ENCODE results near the gene MUC5B.
A peak's percentile ranks its signal among the peaks of the same experiment; 100 is the strongest.

The MUC5B gene

DNA sequence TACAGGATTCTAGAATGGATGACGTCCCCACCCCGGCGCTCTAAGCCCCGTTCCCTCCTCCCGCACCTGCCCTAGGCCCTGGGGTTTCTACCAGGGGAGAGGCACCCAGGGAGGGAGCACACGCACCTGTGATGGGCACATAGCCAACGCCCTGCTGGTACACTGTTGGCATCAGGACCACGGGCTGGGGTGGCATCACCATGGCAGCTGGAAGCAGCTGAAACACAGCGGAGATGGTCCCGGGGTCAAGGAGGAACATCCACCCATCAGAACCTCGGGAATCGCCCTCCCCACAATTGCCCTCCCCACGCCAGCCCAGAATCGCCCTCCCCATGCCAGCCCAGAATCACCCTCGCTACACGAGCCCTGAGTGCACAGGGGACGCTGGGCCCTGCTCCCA, 63.0 kb downstream of the MUC5B start:
- no peak for DNase-seq (ENCODE audit: low spot score)

- DNase-seq (ENCODE audit: low spot score): no peak
Observed at GRCh38 chr11:1287928-1288327, 65.1 kb downstream of the MUC5B start.

GRCh38 chr11:1288426-1289151, 65.7 kb downstream of the MUC5B start:
- DNase-seq (ENCODE audit: low spot score): no peak

- DNase-seq (ENCODE audit: low spot score): no peak
Observed at GRCh38 chr11:1289211-1289935, 66.5 kb downstream of the MUC5B start.

DNA sequence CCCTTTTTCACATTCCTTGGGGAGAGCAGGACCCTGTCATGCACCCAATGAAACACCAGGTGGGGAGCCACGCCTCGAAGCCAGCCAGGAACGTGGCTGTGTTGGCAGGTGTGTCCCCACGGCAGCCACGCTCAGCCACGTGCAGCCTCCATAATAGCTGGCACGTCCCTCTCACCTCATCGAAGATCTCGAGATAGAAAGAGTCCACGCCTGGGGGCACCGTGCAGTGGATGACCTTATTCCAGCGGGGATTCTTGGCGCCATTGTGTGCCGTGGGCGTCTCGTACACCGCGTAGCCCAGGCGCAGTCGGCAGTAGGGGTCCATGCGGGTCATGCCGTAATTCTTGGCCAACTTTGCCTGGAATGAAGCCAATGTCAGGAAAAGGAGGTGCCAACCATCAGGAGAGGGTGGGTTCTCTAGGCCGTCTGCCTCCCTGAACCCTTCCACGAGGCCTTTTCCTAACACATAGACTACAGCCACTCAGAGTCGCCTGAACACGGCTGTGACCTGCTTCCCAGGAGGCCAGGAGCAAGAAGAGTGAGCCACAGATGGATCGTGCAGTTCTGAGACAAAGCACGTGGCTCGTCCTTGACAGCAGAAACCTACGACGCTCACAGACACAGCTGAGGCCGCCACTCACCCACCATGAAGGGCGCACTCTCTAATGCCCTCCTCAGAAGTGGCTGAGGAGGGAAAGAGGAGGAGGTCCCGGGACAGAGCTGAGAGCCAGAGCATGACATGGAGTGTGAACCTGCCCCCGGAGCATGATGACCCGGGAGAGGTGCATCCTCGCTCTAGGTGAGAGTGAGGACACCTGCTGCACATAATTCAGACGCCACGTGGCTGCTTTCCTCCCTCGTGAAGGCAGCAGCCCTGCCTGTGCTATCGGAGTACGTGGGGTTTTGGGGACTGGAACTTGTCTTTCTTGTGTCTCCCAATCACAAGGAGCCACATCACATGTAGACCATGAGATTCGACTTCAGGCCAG, 67.5 kb downstream of the MUC5B start:
- no peak for DNase-seq (ENCODE audit: low spot score)

DNA sequence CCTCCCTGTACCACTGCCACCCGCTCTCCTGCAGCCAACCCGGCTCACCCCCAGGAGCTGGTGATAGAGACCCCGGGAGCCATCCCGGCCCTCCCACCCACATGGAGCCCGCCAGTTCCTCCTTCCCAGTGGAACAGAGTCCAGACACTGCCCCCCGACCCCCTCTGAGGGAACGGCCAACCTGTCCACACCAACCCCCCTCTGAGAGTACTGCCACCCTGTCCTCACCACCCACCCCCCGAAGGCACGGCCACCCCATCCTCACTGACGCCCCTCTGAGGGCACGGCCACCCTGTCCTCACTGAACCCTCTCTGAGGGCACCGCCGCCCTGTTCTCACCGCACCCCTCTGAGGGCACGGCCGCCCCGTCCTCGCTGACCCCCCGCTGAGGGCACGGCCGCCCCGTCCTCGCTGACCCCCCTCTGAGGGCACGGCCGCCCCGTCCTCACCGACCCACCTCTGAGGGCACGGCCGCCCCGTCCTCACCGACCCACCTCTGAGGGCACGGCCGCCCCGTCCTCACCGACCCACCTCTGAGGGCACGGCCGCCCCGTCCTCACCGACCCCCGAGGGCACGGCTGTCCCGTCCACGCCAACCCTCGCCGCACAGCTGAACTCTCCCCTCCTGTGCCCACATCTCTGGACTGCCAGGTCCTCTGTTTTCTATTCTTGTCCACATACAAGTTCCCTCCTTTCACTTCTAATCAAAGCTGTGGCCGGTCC, 68.6 kb downstream of the MUC5B start:
- no peak for DNase-seq (ENCODE audit: low spot score)

DNA sequence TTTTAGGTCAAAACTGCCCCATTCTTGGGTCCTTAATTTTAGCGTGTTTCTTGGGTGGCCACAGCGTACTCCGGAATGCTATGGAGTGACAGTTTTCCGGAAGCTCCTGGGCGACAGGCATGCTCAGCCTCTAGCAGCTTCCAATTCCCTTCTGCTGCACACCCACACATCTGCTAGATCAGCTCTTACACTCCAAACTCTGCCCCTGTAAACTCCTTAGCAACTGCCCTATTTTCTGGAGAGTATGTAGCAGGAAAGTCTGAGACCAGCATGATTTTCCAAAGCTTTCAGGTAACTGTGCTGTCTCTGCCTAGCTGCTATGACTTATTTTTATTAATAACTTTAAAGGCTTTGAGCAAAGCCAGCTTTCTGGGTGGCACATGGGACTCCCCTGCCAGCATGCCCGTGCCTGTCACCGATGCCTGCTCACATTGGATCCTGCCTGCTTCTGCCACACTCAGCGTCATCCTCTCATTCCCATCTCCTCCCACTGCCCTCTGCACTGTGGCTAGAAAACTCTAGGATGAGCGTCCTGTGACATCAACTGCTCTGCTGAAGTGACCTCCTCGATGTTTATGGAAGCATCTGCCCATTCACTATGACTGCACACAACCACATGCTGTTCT, 69.3 kb downstream of the MUC5B start:
- no peak for DNase-seq (ENCODE audit: low spot score)

GRCh38 chr11:1292644-1293618, 70.1 kb downstream of the MUC5B start:
- DNase-seq (ENCODE audit: low spot score): no peak

DNA sequence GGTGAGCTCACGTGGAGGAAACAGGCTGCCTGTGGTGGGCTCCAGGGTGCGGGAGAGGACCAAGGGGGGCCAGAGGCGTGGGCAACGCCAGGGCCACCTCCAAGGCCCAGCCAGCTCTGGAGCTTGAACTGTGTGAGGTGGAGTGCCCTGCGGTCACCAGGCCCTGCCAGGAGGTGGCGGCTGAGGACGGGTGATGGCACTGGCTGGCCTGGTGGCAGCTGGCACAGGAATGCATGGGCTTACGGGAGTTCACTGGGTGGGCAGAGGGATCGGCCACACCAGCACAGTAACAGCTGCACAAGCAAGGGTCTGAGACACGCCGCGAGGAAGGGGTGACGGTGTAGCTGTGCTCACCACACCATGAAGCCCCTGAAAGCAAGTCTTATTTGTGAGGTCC, 70.8 kb downstream of the MUC5B start:
- DNase-seq (ENCODE audit: low spot score): peak; percentile 50

DNA sequence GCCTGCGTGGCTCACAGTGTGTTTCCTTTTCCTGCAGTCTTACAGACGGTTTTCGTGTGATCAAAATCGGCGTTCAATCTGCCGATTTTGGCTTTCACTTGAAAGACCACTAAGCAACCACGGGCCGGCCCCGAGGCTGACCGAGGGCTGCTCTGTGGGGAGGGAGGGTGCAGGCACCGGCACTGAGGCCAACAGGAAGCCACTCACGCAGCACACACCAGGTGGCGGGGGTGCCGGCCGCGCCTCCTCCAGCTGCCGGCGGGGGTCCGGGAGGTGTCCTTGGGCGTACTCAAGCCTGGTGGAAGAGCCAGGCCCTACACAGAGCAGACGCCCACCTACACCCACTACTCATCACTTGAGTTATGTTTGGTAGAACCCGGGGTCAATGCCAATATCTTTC, 72.2 kb downstream of the MUC5B start:
- DNase-seq (ENCODE audit: low spot score): no peak

GRCh38 chr11:1295591-1295990, 72.7 kb downstream of the MUC5B start:
- no peak for DNase-seq (ENCODE audit: low spot score)

DNA sequence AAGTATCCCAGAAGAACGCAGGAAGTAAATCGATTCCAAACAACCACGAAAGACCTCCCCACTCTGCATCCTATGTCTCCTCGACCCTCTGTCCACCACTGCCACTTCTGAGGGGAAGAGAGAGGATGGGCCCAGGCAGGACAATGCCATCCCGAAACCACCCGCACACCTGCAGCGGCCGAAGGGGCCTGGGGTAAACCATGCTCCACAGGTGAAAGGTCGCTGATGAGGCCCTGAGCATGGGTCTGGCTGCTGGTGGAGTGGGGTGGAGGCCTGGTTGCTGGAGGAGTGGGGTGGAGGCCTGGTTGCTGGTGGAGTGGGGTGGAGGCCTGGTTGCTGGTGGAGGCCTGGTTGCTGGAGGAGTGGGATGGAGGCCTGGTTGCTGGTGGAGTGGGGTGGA, 73.4 kb downstream of the MUC5B start:
- no peak for DNase-seq (ENCODE audit: low spot score)

DNA sequence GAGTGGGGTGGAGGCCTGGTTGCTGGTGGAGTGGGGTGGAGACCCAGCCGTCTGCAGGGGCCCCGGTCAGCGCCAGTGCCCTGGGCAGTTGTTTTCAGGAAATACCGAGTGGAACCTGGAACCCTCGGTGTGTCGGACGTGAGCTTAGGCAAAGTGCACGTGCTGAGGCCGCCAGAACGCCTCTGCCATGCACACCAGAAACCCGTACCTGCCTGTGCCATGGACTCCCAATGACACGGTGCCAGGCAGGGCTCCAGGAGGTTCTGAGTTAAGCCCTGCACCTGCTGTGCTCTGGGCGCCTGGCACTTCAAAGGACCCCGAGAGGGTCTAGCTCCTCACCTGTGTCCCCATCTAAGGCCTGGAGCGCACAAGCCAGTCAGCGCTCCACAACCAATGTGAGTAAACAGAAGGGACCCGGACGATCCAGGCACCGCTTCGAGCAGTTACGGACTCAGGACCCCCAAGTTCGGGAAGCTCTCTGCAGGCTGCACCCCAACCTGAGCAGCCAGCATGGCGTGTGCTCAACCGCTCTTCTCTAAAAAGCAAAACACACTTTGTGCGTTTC, 74.2 kb downstream of the MUC5B start:
- DNase-seq (ENCODE audit: low spot score): no peak

GRCh38 chr11:1297576-1298473, 75.0 kb downstream of the MUC5B start:
- DNase-seq (ENCODE audit: low spot score): peak; percentile 64

DNA sequence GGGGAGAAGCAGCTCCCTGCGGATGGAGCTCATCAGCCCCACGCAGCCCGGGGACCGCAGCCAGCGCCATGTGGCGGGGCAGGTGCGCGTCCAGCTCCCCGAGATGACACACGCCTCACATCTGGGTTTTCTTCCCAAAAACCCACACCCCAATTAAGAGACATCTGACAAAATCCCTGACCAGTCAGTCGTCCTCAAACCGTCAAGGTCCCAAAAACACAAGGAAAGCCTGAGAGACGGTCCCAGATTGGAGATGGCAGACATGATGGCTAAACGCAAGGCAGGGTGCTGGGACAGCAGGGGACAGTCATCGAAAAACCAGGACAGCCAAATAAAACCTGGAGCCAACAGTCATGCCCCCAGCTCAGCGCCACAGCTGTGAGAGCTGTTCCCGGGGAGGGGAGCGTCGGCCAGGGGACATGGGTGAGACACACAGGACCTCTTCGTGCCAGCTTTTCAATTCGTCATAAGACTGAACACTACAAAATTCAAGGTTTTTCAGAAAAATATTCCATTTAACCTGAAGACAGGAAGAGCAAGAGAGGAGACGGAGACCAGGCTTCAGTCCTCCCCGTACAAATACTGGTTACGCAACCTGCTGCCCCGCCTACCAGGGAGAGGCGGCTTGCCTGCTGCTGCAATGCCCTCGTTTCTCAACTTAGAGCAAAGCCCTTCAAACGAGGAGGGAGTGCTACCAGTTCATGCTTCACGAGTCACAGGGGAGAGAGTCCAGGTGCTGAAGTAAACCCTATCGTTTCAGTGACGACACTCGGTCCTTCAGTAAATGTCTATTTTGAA, 76.0 kb downstream of the MUC5B start:
- peak; percentile 53 for DNase-seq (ENCODE audit: low spot score)

DNA sequence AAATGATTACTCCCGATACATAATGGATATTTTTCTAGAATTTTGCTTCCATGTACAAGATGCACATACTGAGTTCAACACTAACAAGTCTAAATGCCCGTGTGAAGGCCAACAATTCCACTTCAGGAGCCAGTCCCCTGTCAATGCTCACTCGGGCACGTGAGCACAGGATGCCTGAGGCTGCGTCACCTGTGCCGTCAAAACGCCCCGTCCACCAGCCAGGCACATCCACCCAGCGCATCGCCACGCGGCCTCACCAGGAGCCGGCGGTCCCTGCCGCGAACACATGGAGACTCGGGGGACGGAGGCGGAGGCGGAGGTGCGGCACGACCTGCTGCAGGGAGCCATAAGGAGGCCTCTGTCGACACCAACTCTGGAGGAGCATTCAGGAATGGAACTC, 76.8 kb downstream of the MUC5B start:
- no peak for DNase-seq (ENCODE audit: low spot score)

DNA sequence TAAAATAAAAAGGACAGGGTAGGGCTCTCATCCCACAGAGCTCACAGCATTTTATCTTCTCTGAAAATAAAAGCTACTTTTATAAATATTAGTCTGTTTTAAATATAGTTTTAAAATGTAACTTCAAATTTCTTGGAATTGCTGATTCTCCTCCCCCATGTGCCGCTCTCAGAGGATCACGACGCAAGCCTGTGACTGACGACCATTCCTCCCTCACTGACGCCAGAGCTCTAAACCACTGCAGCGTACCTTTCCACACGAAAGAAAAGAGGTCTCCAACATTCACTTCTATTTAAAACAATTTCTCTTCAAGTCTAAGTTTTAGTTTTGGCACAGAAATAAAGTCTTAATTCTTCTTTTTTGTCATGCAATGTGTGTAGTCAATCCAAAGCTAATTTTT, 77.3 kb downstream of the MUC5B start:
- no peak for DNase-seq (ENCODE audit: low spot score)
